Testis (tissue), 2 donors: ENCODE measurements around the gene SPON1.

ENCODE experiments used
- CTCF ChIP-seq, 3 experiments: fragments of 450-650 bp in 2 of 3; fragments of 200-600 bp in 1 of 3; sonication (generic) in 1 of 3; IDR thresholded peaks; one replicate each; pipeline ENCODE4 v1.5.1; 2016 to 2019; ENCODE audit warnings: antibody characterized with exemption in 3 of 3, mild to moderate bottlenecking in 2 of 3, moderate library complexity in 1 of 3
- POLR2A ChIP-seq: fragments of 450-650 bp; IDR thresholded peaks from one replicate; pipeline ENCODE4 v1.6.1; 2017; ENCODE audit warnings: antibody characterized with exemption, mild to moderate bottlenecking, moderate library complexity

- TF ChIP-seq POLR2A (no peak), CTCF (IDR thresholded peaks at IDR 0.05) (no peak)
Measured at GRCh38 chr11:14179116-14179820, 216.7 kb downstream of the SPON1 start.
